Activated CD4-positive, alpha-beta T cell treated with anti-CD3 and anti-CD28 coated beads for 48 hours (primary cell): Measurements from ENCODE around the gene TCP11L2.
"Not testable (repeated sequence)": the region's sequence is repeated elsewhere in the genome, so short reads cannot be mapped to it uniquely, and the experiment has no call there.

Experiments
- DNase-seq: peaks from one replicate; pipeline ENCODE4 v3.0.0-alpha.2; 2020

TCP11L2 gene

GRCh38 chr12:106353175-106353574 lies 50.6 kb downstream of the TCP11L2 start:
- DNase-seq, result no peak

- DNase-seq, result peak; percentile 97
Observed at GRCh38 chr12:106357549-106358395, 55.2 kb downstream of the TCP11L2 start, which contains the start of gene POLR3B. POLR3B (plus strand) TSS chr12:106357748; CDS start chr12:106357880, 132 bp downstream.

DNA sequence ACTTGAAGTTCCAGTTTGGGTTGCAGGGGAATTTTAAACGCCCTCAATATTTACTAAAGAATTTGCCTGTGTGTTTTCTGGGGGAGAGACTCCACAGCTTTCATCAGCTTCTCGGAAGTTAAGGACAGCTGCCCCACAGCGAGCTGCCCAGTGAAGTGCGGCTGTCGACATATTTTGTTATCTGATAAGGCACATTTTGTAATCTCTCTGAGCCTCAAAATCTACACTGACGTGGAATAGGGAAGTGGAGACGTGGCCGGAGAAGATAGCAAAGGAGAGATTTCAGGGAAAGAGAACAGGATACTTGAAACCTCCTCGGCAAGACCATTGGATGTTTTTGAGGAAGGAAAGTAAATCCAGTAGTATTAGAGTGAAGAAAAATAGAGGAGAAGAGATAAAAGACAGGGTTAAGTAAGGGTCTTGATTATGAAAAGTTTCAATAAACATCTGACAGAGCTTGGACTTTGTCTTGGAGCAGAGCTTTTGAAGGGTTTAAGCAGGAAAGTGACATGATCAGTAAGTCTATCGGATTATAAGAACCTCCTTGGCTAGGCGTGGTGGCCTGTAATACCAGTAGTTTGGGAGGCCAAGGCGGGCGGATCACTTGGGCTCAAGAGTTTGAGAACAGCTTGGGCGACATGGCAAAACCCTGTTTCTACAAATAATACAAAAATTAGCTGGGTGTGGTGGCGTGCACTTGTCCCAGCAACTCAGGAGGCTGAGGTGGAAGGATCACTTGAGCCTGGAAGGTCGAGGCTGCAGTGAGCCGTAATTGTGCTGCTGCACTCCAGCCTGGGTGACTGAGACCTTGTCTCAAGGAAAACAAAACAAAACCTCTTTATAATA lies 56.1 kb downstream of the TCP11L2 start:
- DNase-seq, result no peak

DNA sequence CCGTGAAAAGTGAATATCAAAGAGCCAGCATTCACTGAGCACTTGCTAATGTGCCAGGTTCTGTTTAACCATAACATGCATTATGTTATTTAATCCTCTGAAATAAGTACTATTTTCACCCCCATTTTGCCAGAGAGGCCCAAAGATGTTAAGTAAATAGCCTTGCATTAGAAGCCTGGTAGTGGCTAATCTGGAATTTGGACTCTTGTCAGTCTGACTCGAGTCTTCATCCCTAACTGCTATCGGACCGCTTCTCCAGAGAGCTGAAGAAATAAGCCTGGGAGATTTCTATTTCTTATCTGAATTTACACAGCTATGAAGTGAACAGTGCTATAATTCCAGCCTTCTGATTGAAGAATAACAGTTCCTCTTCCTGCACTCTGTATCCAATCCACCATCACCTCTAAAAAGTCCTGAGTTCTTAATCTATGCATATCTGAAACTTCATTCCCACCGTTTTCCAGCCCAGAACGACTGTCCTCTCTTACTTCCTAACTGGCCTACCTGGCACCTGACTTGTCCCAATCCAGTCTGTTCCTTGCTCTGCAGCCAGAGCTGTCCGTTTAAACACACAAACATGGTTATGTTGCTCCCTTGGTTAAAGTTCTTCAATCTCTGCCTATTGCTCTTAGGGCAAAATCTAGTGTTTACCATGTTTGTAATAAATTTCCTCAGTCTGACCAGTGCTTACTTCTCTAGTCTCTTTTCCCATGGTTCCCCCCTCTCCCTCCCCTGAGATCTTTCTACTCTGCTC lies 57.3 kb downstream of the TCP11L2 start:
- no peak for DNase-seq

DNA sequence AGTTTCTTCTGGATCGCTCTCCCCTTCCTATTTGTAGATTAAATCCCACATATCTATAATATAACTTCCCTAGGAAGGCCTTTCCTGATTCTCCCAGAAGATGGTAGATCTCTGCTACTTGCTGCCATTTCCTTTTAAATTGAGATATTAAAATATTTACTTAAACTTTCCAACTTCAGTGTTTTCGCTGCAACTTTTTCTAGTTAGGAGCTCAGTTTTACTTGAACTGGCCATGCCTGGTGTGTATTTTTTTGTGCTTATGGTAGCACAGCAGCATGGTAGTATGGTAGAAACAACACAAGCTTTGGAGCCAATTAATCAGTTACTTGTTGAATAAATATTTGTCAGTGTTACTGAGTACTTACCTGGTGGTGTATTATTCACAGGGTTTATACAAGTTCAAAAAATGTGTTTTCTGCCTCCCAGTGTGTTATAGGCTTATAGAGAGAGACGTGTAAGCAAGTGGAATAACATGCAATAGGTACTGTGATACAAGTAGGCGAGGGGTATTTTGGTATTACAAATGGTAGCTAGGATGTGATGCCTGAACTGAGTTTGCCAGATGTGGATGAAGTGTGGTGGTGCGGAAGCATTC lies 58.0 kb downstream of the TCP11L2 start:
- DNase-seq, result no peak

DNA sequence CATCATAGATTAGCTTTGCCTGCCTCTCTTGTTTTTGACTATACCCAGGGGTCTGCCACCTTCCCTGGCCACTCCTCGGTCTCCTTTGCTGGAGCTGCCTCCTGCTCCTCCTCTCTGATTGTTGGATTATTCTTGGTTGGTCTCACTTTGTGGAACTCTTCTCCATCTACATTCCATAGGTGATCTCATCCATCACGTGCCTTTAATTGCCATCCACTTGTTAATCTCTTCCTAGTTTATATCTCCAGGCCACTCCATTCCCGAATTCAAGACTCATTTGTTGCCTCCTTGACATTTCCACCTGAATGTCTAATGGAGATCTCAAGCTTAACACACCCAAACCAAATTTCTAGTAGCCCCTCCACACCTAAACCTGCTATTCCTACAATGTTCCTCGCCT lies 60.4 kb downstream of the TCP11L2 start:
- DNase-seq, result no peak

- DNase-seq, result no peak
Observed at GRCh38 chr12:106364261-106364660, 61.7 kb downstream of the TCP11L2 start.

DNA sequence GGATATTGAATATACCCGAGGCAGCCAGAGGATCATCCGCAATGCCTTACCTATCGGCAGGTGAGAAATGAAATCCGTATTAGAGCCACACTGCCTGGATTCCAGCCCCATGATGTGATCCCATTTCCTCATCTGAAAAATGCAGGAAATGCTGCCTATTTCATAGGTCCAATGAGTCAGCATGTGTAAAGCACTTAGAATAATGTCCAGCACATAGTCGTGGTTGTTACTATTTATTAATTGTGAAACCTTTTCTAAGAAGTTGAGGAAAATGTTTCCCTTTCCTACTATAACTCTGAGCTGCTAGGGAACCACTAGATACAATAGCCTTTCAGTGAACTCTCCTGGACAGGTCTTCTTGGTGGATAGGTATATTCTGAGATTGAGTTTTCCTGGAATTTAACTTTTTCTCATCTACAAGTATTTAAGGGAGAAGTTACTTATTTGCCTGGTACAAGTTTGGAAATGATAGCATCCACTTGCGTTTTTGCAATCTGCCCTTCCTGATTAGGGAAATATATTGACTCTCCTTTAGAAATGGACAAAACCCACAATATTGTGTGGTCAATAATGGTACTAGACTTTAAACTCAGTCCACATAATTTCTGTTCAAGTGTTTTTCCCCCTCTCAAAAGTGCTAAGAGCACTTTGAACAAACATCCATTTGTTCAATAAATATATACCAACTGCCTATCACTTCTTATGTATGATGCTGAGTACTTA lies 67.3 kb downstream of the TCP11L2 start:
- no peak for DNase-seq

DNA sequence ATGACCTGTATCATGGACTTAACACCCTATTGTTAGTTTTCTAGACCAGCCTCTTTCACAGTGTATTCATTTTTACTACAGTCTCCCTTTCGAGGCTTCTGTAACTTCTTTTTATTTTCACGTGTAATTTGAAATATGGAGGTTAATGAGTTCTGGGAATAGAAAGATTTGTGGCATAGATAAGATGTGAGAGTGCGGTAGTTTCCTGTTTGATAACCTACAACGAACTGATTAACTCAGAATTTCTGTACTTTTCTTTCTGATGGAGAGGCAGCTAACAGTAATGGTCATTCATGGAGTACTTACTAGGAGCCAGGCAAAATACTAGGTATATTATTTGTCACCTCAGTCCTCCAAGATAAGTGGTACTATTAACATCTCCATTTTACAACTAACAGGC lies 76.3 kb downstream of the TCP11L2 start:
- no peak for DNase-seq

- DNase-seq, result no peak
Observed at GRCh38 chr12:106380954-106381353, 78.4 kb downstream of the TCP11L2 start.

GRCh38 chr12:106381866-106382265 lies 79.3 kb downstream of the TCP11L2 start:
- not testable (repeated sequence) for DNase-seq

DNA sequence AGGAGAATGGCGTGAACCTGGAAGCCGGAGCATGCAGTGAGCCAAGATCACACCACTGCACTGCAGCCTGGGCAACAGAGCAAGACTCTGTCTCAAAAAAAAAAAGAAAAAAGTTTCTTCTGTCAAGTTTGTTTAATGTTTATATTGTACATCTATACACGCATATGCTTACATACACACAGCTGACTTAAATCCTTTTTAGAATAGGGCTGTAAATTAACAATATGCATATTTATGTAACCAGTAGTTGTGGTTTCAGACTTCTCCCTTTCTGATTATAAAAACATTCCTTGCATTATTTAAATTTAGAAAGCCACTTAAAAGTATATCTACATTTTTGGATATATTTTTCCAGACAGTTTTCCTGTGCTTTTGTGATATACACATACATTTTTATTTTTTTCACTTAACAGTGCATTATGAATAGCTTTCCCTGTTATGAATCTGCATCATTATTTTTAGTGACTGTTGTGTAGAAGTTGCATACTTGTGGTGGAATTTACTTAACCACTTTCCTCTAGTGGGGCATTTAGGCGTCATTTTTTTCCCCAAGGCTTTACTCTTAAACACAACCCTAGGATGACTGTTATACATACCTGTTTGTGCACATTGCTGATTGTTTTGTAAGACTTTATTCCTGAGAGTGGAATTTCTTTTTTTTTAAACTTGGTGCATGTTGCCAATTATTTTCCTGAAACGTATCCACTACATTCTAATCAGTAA lies 84.4 kb downstream of the TCP11L2 start:
- DNase-seq, result no peak

DNA sequence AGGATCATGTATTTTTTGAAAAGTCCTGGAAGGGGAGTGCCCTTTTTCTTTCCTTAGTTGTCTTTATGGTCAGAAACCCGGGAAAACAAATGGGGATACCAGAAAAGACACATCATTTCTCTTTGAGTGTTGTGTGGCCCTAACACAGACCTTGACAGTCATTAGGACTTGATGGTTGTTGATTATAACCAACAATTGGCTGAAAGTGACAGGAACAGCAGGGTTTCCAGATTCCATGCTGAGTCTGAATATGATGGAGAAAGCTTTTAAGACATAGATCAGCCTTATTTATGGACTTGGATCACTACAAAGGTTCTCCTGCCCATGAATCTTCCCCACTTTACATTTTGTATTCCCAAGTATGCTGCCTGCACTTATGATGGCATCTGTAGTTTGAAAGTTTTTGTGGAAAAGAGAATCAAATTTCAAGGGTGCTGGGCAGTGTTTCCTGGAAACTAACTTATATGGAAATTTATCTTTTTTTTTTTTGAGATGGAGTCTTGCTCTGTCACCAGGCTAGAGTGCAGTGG lies 85.4 kb downstream of the TCP11L2 start:
- DNase-seq, result no peak

DNA sequence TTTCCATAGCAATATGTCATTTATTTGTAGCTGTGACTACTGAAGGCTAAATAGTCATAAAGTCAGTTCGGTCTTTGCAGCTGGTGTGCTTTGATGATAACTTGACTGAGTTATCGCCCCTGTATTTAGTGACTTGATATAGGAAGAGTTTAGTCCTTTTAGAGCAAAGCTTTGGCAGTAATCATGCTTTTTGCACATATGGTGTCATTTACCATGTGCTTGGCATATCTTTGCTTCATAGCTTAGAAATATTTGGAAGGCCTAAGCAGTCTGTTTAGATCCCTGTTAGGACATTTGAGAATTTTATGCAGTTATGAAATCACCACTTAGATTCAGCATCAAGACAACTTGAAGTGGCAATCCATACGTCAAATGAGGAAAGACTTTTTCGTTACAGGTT lies 86.6 kb downstream of the TCP11L2 start:
- DNase-seq, result no peak

- no peak for DNase-seq
Observed at GRCh38 chr12:106392759-106393158, 90.2 kb downstream of the TCP11L2 start.
